Endothelial cell of umbilical vein (primary cell): ENCODE results near the gene TMBIM6. TPM values are rescaled to one million over a fixed set of nuclear protein-coding genes. Genes with fewer than 3 reads are reported as not detected.

Experiments
- BruUV-seq: library from RNA; stranded (reverse); fragments of 400-500 nt; replicated peaks from 2 replicates; lab custom pipeline; 2021; lab: Mats Ljungman, UMichigan
- CTCF ChIA-PET: fragments of 300-600, 350-600 bp; sonication (Branson Sonifier 250); formaldehyde crosslinking; loops from one replicate; lab custom pipeline; 2021; ENCODE audit warnings: antibody characterized with exemption, inconsistent platforms; lab: Charles Lee
- POLR2A ChIA-PET: fragments of 300-600, 350-600 bp; sonication (Branson Sonifier 250); formaldehyde crosslinking; loops from one replicate; lab custom pipeline; 2021; ENCODE audit warnings: antibody characterized with exemption, inconsistent platforms; lab: Charles Lee
- DNase-seq: peaks from one replicate; pipeline ENCODE4 v3.0.0-alpha.2; 2011; ENCODE audit warnings: low read depth, low spot score
- FAIRE-seq: peaks from 2 replicates; lab custom pipeline; 2011; peaks lifted over from hg19 to GRCh38; lab: Jason Lieb, UNC
- H2AFZ ChIP-seq: 2 replicates; pipeline ENCODE4 v1.6.0; 2012; ENCODE audit warnings: low read depth, low read length, control low read depth, inconsistent platforms
- H3K27ac ChIP-seq: 2 replicates; pipeline ENCODE4 v1.5.1; 2011; ENCODE audit warnings: low read depth, mild to moderate bottlenecking, control low read depth, low read length, moderate library complexity; ENCODE audit not compliant: insufficient read depth
- H3K27me3 ChIP-seq, 2 experiments: 2 replicates each; pipeline versions ENCODE4 v1.6.0 to v1.6.1; 2011; ENCODE audit warnings: low read length in 2 of 2, mixed read lengths in 1 of 2; ENCODE audit not compliant: control insufficient read depth in 2 of 2, insufficient read depth in 2 of 2
- H3K36me3 ChIP-seq, 2 experiments: 2 replicates in 1 of 2; 3 replicates in 1 of 2; pipeline ENCODE4 v1.5.1; 2011; ENCODE audit warnings: low read length in 2 of 2, mild to moderate bottlenecking in 1 of 2, moderate library complexity in 1 of 2; ENCODE audit not compliant: control insufficient read depth in 2 of 2, insufficient read depth in 2 of 2; ENCODE audit errors: extremely low read depth in 1 of 2
- H3K4me1 ChIP-seq: 3 replicates; pipeline ENCODE4 v1.5.1; 2011; ENCODE audit warnings: mild to moderate bottlenecking, low read length; ENCODE audit not compliant: control insufficient read depth, insufficient read depth; ENCODE audit errors: extremely low read depth
- H3K4me2 ChIP-seq: 2 replicates; pipeline ENCODE4 v1.6.1; 2011; ENCODE audit warnings: low read length, control low read depth, mixed read lengths; ENCODE audit not compliant: insufficient read depth
- H3K4me3 ChIP-seq, 3 experiments: fragments of 200-600 bp in 1 of 3; sonication (generic), shearing (Covaris generic) in 1 of 3; replicated peaks in 1 of 3; 2 replicates each; pipeline ENCODE4 v1.5.1; 2011 to 2016; ENCODE audit warnings: control low read depth in 3 of 3, low read length in 3 of 3, mild to moderate bottlenecking in 2 of 3, inconsistent platforms in 1 of 3, low read depth in 1 of 3, moderate library complexity in 1 of 3; ENCODE audit not compliant: insufficient read depth in 1 of 3
- H3K79me2 ChIP-seq: 2 replicates; pipeline ENCODE4 v1.6.0; 2012; ENCODE audit warnings: low read length, inconsistent platforms; ENCODE audit not compliant: control insufficient read depth, insufficient read depth
- H3K9ac ChIP-seq: replicated peaks from 2 replicates; pipeline ENCODE3; 2011; ENCODE audit warnings: low read length, control low read depth; ENCODE audit not compliant: insufficient read depth; ENCODE audit errors: extremely low read depth
- H3K9me1 ChIP-seq: replicated peaks from 3 replicates; pipeline ENCODE4 v1.6.0; 2011; ENCODE audit warnings: mild to moderate bottlenecking, low read length; ENCODE audit not compliant: control insufficient read depth, insufficient read depth; ENCODE audit errors: extremely low read depth
- H3K9me3 ChIP-seq: replicated peaks from 2 replicates; pipeline ENCODE4 v1.5.1; 2012; ENCODE audit warnings: low read length, inconsistent platforms; ENCODE audit not compliant: control insufficient read depth, insufficient read depth
- H4K20me1 ChIP-seq: replicated peaks from 2 replicates; pipeline ENCODE3; 2011; ENCODE audit warnings: mild to moderate bottlenecking, low read length; ENCODE audit not compliant: control insufficient read depth, insufficient read depth; ENCODE audit errors: extremely low read depth
- CTCF ChIP-seq, 2 donors: IDR thresholded peaks; 1 replicate in 1 of 2; 2 replicates in 1 of 2; pipeline ENCODE4 v1.5.1; 2011; ENCODE audit warnings: low read length in 2 of 2, mild to moderate bottlenecking in 2 of 2, moderate library complexity in 2 of 2, control low read depth in 1 of 2, inconsistent platforms in 1 of 2, low read depth in 1 of 2; ENCODE audit not compliant: insufficient read depth in 1 of 2; ENCODE audit errors: extremely low read depth in 1 of 2
- EZH2 ChIP-seq: IDR thresholded peaks from 2 replicates; pipeline ENCODE4 v1.6.1; 2012; ENCODE audit warnings: borderline replicate concordance, low read depth, mild to moderate bottlenecking, moderate library complexity, low read length, inconsistent platforms; ENCODE audit not compliant: severe bottlenecking
- FOS ChIP-seq: IDR thresholded peaks from 2 replicates; pipeline ENCODE4 v1.6.1; 2011; ENCODE audit warnings: mild to moderate bottlenecking, low read length, moderate library complexity, borderline replicate concordance; ENCODE audit not compliant: insufficient read depth
- GATA2 ChIP-seq: IDR thresholded peaks from 2 replicates; pipeline ENCODE4 v1.7.0; 2011; ENCODE audit warnings: low read depth, mild to moderate bottlenecking, moderate library complexity, mixed read lengths, low read length; ENCODE audit not compliant: insufficient read length, insufficient read depth
- JUN ChIP-seq: IDR thresholded peaks from 2 replicates; pipeline ENCODE4 v1.6.1; 2011; ENCODE audit warnings: borderline replicate concordance, low read depth; ENCODE audit not compliant: insufficient read length, insufficient read depth
- MAX ChIP-seq: IDR thresholded peaks from 2 replicates; pipeline ENCODE4 v1.6.1; 2011; ENCODE audit not compliant: insufficient read depth, insufficient read length
- MYC ChIP-seq: IDR thresholded peaks from one replicate; pipeline ENCODE4 v1.6.1; 2011; ENCODE audit warnings: mild to moderate bottlenecking, low read depth, low read length
- POLR2A ChIP-seq: IDR thresholded peaks from 2 replicates; pipeline ENCODE4 v1.6.1; 2012; ENCODE audit warnings: low read depth, mild to moderate bottlenecking, control low read depth, low read length
- POLR2AphosphoS5 ChIP-seq: IDR thresholded peaks from 2 replicates; pipeline ENCODE4 v1.6.1; 2012; ENCODE audit warnings: low read depth, mild to moderate bottlenecking, control low read depth, low read length, moderate library complexity; ENCODE audit not compliant: insufficient read depth
- dilution Hi-C: fragments of 300-500 bp; cut with MboI; formaldehyde crosslinking; loops from one replicate; pipeline ENCODE4 v1.15.0; 2019; ENCODE audit warnings: low sequenced_read_pairs; ENCODE audit not compliant: extremely low pct_ligation_motif_present
- intact Hi-C: fragments of 100-400 bp; cut with micrococcal nuclease; formaldehyde crosslinking; loops from one replicate; pipeline ENCODE4 v1.10.0; 2022
- polyA plus RNA-seq, 4 experiments: library from polyadenylated mRNA; depleted of rRNA in 3 of 4; stranded (reverse) in 3 of 4; unstranded in 1 of 4; fragments of >200 nt; gene quantifications; 2 replicates each; pipeline versions ENCODE4 v1.2.1 to v1.2.3, GENCODE V29; 2011 to 2012; ENCODE audit warnings: missing spikeins in 1 of 4
- total RNA-seq: library from RNA; stranded (reverse); gene quantifications from 2 replicates; pipeline ENCODE4 v1.2.3, GENCODE V29; 2021

The TMBIM6 gene
- total and polyA plus RNA-seq, 2 donors (not counting 3 experiments of a cell fraction or from before 2014, with no cell fraction given), result 393 to 579 TPM

- dilution Hi-C loops, result no loop called here
- no peaks in the 10 kb centered on the region for H3K27me3 ChIP-seq
- DNase-seq (no peak), FAIRE-seq (no peak)
- POLR2A ChIA-PET, result no interaction called here
- peak overlapping the region; percentile 19 for H3K4me2 ChIP-seq
- no peak overlapping the region for H3K4me3 ChIP-seq
- no peaks in the 10 kb centered on the region for H3K36me3 ChIP-seq
- no TSS peak for BruUV-seq
- no peak overlapping the region for H3K27ac ChIP-seq
- H2AFZ ChIP-seq, result no peak overlapping the region
- TF ChIP-seq MAX (no peak), CTCF (IDR thresholded peaks at IDR 0.05; ENCODE audit: extremely low read depth in 1 of 2, insufficient read depth in 1 of 2, low read depth in 1 of 2, low read length in 2 of 2) (no peak), EZH2 (no peak), POLR2AphosphoS5 (no peak), MYC (no peak), JUN (no peak), POLR2A (no peak), GATA2 (no peak), FOS (no peak)
- peaks cover 11% of the 10 kb centered on the region for H3K4me1 ChIP-seq
- no peak overlapping the region for H3K9ac ChIP-seq
- peaks cover 76% of the 10 kb centered on the region for H3K79me2 ChIP-seq
- H3K9me1 ChIP-seq, result no peaks in the 10 kb centered on the region
- intact Hi-C loops, result loop anchor here (10.0 kb wide), 1 partner anchor 400 kb away; the partner anchor contains the start of gene DNAJC22
- H4K20me1 ChIP-seq, result peaks cover 25% of the 10 kb centered on the region
- H3K9me3 ChIP-seq, result no peaks in the 10 kb centered on the region
- CTCF ChIA-PET, result interaction anchor here (0.6 to 2.3 kb wide), 5 partner anchors 15 to 107 kb away, joined by 3 to 9 read pairs (median 4); no protein-coding TSS in a partner anchor
Observed at GRCh38 chr12:49744363-49744885, 3.1 kb downstream of the TMBIM6 start.
